BLaER1 (cell line): ENCODE measurements around the gene TSPO2.
A peak's percentile ranks its signal among the peaks of the same experiment; 100 is the strongest.
"Not testable (repeated sequence)": the region's sequence is repeated elsewhere in the genome, so short reads cannot be mapped to it uniquely, and the experiment has no call there.

Experiments
- H3K27ac ChIP-seq: shearing (Covaris generic); formaldehyde crosslinking; 2 replicates; pipeline ENCODE4 v1.8.1; 2022
- H3K27me3 ChIP-seq: shearing (Covaris generic); formaldehyde crosslinking; 2 replicates; pipeline ENCODE4 v1.8.1; 2022
- H3K36me3 ChIP-seq: shearing (Covaris generic); formaldehyde crosslinking; 2 replicates; pipeline ENCODE4 v1.8.1; 2022
- H3K4me1 ChIP-seq: shearing (Covaris generic); formaldehyde crosslinking; 2 replicates; pipeline ENCODE4 v1.8.1; 2022
- H3K4me2 ChIP-seq: shearing (Covaris generic); formaldehyde crosslinking; 2 replicates; pipeline ENCODE4 v1.8.1; 2022
- H3K4me3 ChIP-seq: shearing (Covaris generic); formaldehyde crosslinking; 2 replicates; pipeline ENCODE4 v1.8.1; 2022
- H3K9ac ChIP-seq: shearing (Covaris generic); formaldehyde crosslinking; 2 replicates; pipeline ENCODE4 v1.8.1; 2022
- H3K9me3 ChIP-seq: shearing (Covaris generic); formaldehyde crosslinking; 2 replicates; pipeline ENCODE4 v1.8.1; 2022
- H4K20me1 ChIP-seq: shearing (Covaris generic); formaldehyde crosslinking; 2 replicates; pipeline ENCODE4 v1.8.1; 2022
- Cebpa-rat ChIP-seq: shearing (Covaris generic); IDR thresholded peaks from 2 replicates; pipeline ENCODE4 v1.8.1; 2022

The TSPO2 gene

DNA sequence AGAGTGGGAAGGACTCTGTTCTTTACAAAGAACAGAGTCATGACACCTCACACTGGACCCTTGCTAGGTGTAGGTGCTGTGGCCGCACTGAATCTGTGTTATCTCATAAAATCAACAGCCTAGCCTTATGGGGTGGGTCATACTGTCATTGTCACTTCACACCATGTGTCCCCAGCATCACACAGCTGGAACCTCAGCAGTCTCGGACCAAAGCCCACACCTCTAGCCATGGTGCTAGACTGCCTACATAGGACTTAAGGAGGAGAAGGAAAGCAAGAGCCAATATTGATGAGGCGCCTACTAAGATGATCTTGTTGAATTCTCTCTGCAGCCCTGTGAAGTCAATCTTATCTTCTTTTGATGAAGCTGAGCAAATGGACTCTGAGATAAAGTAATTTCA lies 34.3 kb upstream of the TSPO2 start:
- Histone ChIP-seq H4K20me1 (no peaks in the 10 kb centered on the region), H3K36me3 (no peaks in the 10 kb centered on the region), H3K9me3 (no peaks in the 10 kb centered on the region), H3K4me3 (no peak overlapping the region), H3K4me2 (no peak overlapping the region), H3K27ac (no peak overlapping the region), H3K4me1 (peaks cover 15% of the 10 kb centered on the region), H3K9ac (no peak overlapping the region), H3K27me3 (no peaks in the 10 kb centered on the region)
- no peak for TF ChIP-seq Cebpa-rat

DNA sequence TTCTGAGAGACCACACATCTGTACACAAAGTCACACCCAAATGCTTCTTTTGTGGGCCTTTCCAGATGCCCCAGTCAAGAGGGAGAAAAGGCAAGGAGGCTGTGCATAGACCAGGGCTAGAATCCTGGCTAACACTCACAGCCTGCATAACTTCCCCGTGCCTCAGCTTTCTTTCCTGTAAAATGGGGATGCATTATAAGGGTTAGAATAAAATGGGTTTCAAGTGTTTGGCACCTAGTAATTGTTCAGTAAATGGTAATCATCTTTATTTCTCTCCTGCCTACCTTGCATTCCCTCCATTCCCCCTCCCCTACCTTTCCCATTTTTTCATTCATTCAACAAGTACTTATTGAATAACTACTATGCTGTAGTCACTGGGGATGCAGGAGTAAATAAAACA lies 32.6 kb upstream of the TSPO2 start:
- Histone ChIP-seq H4K20me1 (no peaks in the 10 kb centered on the region), H3K9me3 (no peaks in the 10 kb centered on the region), H3K9ac (no peak overlapping the region), H3K27ac (no peak overlapping the region), H3K4me3 (no peak overlapping the region), H3K4me2 (no peak overlapping the region), H3K36me3 (no peaks in the 10 kb centered on the region), H3K27me3 (no peaks in the 10 kb centered on the region), H3K4me1 (peaks cover 15% of the 10 kb centered on the region)
- no peak for TF ChIP-seq Cebpa-rat

DNA sequence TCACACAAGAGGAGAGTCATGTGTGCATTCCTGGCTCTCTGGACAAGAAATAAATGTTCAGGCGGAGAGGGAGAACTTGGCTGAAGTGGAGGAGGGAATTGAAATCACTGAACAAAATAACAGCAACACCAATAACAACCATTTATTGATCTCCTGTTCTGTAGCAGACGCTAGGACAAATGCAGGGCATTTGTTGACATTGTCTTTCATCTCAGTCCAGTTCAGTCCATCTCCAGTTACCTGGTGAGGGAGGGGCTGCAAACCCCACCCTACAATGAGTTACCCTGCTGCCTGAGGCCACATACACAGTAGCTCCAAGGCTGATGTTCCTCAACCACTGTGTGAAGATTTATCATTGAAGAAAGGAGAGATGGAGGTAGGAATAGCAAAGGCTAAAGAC lies 30.6 kb upstream of the TSPO2 start:
- Histone ChIP-seq H3K9me3 (no peaks in the 10 kb centered on the region), H3K4me2 (no peak overlapping the region), H3K4me3 (no peak overlapping the region), H3K27me3 (no peaks in the 10 kb centered on the region), H3K36me3 (no peaks in the 10 kb centered on the region), H3K9ac (no peak overlapping the region), H3K4me1 (peaks cover 10% of the 10 kb centered on the region), H3K27ac (no peak overlapping the region), H4K20me1 (no peaks in the 10 kb centered on the region)
- TF ChIP-seq Cebpa-rat, result no peak

DNA sequence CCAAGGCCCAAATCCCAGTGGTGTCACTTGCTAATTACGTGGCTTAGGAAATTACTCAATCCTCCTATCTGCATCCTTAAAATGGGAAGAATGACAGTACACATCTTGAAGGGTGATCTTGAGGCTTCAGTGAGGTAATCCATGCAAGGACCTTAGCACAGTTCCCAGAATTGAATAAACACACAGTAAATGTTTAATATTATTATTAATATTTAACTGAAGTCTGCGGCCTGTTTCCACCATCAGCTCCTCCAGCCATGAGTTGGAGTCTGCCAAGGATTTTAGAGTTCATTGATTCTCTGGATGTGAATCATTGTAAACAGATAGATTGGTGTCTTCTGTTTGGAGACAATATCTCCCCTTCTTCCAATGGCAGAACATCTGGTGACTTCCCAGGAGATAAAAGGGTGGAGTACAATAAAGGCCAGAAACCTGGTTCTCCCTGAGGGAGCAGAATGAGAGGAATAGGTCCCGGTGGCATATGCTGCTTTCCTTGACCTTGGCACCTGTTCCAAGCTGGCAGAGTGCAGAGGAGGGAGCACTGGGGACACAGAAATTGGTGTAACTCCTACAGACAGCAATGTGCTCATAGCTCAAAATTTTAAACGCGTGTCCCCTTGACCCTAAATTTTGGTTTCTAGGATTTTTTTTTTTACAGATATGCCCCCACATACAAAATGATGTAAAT lies 28.7 kb upstream of the TSPO2 start:
- no peaks in the 10 kb centered on the region for H3K9me3 ChIP-seq
- no peak overlapping the region for H3K27ac ChIP-seq
- H3K9ac ChIP-seq, result no peak overlapping the region
- no peaks in the 10 kb centered on the region for H3K4me1 ChIP-seq
- H3K4me3 ChIP-seq, result no peak overlapping the region
- TF ChIP-seq Cebpa-rat, result no peak
- H3K4me2 ChIP-seq, result no peak overlapping the region
- no peaks in the 10 kb centered on the region for H3K27me3 ChIP-seq
- H3K36me3 ChIP-seq, result no peaks in the 10 kb centered on the region
- no peaks in the 10 kb centered on the region for H4K20me1 ChIP-seq

DNA sequence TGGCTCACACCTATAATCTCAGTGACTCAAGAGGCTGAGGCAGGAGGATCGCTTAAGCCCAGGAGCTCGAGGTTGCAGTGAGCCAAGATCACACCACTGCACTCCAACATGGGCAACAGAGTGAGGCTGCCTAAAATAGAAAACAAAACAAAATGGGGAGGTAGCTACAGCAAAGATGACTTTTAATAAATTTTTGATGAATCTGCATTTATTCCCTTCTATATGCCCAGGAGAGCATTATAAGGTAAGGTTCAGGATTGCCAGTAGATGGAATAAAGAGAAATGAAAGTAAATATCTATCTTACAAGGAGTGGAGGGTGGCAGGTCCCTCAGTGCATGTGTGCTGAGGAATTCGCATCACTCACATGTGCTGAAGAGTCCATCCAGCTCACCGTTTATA lies 27.5 kb upstream of the TSPO2 start:
- Histone ChIP-seq H3K4me1 (no peaks in the 10 kb centered on the region), H3K4me3 (no peak overlapping the region), H3K9ac (no peak overlapping the region), H3K4me2 (no peak overlapping the region), H3K27ac (no peak overlapping the region), H3K27me3 (no peaks in the 10 kb centered on the region), H3K9me3 (no peaks in the 10 kb centered on the region), H4K20me1 (no peaks in the 10 kb centered on the region), H3K36me3 (no peaks in the 10 kb centered on the region)
- TF ChIP-seq Cebpa-rat, result no peak

DNA sequence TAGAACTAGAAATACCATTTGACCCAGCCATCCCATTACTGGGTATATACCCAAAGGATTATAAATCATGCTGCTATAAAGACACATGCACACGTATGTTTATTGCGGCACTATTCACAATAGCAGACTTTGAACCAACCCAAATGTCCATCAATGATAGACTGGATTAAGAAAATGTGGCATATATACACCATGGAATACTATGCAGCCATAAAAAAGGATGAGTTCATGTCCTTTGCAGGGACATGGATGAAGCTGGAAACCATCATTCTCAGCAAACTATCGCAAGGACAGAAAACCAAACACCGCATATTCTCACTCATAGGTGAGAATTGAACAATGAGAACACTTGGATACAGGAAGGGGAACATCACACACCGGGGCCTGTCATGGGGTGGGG lies 26.4 kb upstream of the TSPO2 start:
- not testable (repeated sequence) for H3K27me3 ChIP-seq

DNA sequence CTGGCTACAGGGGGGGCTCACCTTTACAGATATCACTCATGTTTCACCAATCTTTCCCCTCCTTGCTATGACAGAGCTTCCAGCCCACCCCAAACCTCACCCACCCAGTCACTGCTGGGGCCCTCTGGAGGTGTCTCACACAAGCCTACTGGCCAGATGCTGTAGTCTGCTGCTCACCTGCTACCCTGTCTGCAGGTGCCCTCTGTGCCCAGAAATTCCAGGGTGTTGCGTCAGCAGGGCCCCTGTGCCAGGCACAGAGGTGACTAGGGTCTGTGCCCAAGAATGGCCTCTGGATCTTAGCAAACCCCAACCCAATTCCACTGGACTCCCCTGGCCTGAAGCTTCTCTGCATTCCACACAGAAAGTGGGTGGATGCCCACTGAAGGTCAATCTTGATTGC lies 24.6 kb upstream of the TSPO2 start:
- Histone ChIP-seq H3K4me2 (no peak overlapping the region), H3K9ac (no peak overlapping the region), H3K36me3 (peaks cover 8% of the 10 kb centered on the region; the same call in 1 of the 2 replicates), H3K4me3 (no peak overlapping the region), H3K9me3 (no peaks in the 10 kb centered on the region), H4K20me1 (no peaks in the 10 kb centered on the region), H3K27me3 (no peaks in the 10 kb centered on the region), H3K4me1 (no peaks in the 10 kb centered on the region), H3K27ac (no peak overlapping the region)
- TF ChIP-seq Cebpa-rat, result no peak

More for the DNA sequence above, 26.4 kb upstream of the TSPO2 start:
- H3K36me3 ChIP-seq, H3K9me3 ChIP-seq, H3K4me1 ChIP-seq, H3K4me2 ChIP-seq, H3K27ac ChIP-seq, H4K20me1 ChIP-seq, H3K4me3 ChIP-seq, H3K9ac ChIP-seq: not testable (repeated sequence)

DNA sequence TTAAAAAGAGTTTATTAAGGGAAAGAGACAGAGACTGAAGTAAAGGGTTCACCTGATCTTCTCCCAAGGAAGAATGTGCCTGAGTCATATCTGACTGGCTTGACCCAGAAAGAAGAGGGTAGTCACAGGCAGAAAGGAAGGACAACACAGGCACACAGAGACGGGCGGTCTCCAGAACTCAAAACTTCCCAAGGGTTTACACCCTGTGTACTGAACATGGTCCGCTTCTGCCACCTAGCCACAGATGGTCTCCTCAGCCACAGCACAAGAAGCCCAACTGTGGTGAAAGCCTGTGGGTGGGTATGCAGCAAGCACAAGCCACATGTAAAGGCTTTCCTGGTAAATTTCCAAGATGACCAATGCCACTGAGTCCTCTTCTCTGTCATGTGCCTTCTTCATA lies 20.4 kb upstream of the TSPO2 start:
- Histone ChIP-seq H3K27ac (no peak overlapping the region), H4K20me1 (no peaks in the 10 kb centered on the region), H3K9ac (no peak overlapping the region), H3K4me2 (no peak overlapping the region), H3K4me3 (no peak overlapping the region), H3K27me3 (no peaks in the 10 kb centered on the region), H3K4me1 (peaks cover 13% of the 10 kb centered on the region), H3K9me3 (no peaks in the 10 kb centered on the region), H3K36me3 (peaks cover 22% of the 10 kb centered on the region; the same call in 1 of the 2 replicates)
- TF ChIP-seq Cebpa-rat, result no peak

DNA sequence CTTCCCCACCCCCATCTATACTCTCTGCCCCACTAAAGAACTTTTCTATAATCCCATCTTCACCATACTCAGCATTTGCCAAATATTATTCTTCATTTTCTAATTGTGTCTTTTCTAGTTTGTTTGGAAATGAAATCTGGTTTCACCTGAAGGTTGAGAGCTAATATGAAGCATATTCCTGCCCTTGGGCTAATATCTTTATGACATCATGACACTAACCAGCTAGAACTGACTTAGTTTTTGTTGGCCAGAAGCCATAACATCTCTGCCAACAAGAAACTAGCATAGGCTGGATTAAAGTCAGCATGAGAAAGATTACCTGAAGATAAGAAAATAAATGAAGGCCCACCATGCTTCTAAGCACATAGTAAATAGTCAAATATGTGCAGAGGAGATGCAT lies 20.0 kb upstream of the TSPO2 start:
- no peaks in the 10 kb centered on the region for H3K27me3 ChIP-seq
- H3K9me3 ChIP-seq, result no peaks in the 10 kb centered on the region
- peaks cover 22% of the 10 kb centered on the region; the same call in 1 of the 2 replicates for H3K36me3 ChIP-seq
- H4K20me1 ChIP-seq, result no peaks in the 10 kb centered on the region
- no peak for TF ChIP-seq Cebpa-rat
- no peak overlapping the region for H3K4me2 ChIP-seq
- no peak overlapping the region for H3K27ac ChIP-seq
- peaks cover 18% of the 10 kb centered on the region for H3K4me1 ChIP-seq
- no peak overlapping the region for H3K4me3 ChIP-seq
- no peak overlapping the region for H3K9ac ChIP-seq

DNA sequence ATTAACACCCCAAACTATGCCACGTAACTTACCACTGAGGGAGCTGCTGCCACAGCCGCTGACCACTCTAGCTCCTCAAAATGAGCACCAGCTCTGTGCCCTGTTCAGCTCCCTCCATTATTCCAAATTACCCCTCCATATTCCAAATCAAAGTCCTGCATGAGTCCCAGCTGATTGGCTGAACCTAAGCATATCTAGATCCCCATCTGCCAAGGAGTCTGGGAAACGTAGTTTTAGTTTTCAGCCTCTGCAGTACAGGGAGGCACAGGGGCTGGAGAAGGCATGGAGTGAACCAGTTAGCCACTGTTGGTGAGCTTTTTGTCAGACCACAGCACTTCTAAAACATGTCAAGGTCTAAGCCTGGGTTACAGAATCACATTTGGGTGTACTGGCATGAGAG lies 19.2 kb upstream of the TSPO2 start:
- Histone ChIP-seq H3K36me3 (peaks cover 22% of the 10 kb centered on the region; the same call in 1 of the 2 replicates), H3K27me3 (no peaks in the 10 kb centered on the region), H3K9ac (no peak overlapping the region), H4K20me1 (no peaks in the 10 kb centered on the region), H3K9me3 (no peaks in the 10 kb centered on the region), H3K4me2 (no peak overlapping the region), H3K4me1 (peaks cover 18% of the 10 kb centered on the region), H3K27ac (no peak overlapping the region), H3K4me3 (no peak overlapping the region)
- no peak for TF ChIP-seq Cebpa-rat

DNA sequence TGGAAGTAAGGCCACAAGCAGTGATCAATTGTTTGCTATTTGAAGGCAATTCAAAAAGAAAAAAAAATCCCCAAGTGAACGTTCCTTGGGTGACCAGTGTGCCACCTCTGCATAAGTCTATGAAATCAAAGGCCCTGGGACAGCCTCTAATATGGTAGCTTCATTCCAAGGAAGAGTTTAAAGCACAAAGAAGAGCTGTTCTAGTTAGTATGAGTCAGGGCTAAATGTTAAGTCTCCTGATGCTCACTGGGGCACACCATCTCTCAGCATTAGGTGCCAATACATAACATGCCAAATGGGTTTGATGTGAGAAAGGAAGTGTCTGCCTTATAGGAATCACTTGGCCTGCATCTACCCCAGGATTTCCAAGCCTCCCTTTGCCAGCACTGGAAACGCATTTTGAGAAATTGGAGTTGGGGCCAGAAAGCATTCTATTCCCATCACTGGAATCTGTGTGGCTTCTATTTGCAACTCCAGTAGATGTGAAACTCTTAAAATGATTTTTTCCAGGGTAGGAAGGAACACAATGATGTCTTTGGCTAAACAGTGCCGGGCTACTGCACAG lies 16.2 kb upstream of the TSPO2 start:
- H3K4me1 ChIP-seq, result peaks cover 42% of the 10 kb centered on the region
- H4K20me1 ChIP-seq, result no peaks in the 10 kb centered on the region
- peak overlapping the region; percentile 76; the same call in 1 of the 2 replicates for H3K4me3 ChIP-seq
- H3K9ac ChIP-seq, result peak overlapping the region; percentile 91; the same call in 1 of the 2 replicates
- no peaks in the 10 kb centered on the region for H3K9me3 ChIP-seq
- TF ChIP-seq Cebpa-rat, result no peak
- H3K27me3 ChIP-seq, result no peaks in the 10 kb centered on the region
- peak overlapping the region; percentile 93; the same call in 1 of the 2 replicates for H3K27ac ChIP-seq
- H3K4me2 ChIP-seq, result peak overlapping the region; percentile 97
- H3K36me3 ChIP-seq, result peaks cover 18% of the 10 kb centered on the region; the same call in 1 of the 2 replicates
